ENCODE measurements around the gene CCDC171. TPM values are rescaled to one million over a fixed set of nuclear protein-coding genes. Genes with fewer than 3 reads are reported as not detected.
A peak's percentile ranks its signal among the peaks of the same experiment; 100 is the strongest.

The CCDC171 gene
- total RNA-seq: 1 to 10 TPM; 1.1 to 5.1 (median 3.6) TPM

DNA sequence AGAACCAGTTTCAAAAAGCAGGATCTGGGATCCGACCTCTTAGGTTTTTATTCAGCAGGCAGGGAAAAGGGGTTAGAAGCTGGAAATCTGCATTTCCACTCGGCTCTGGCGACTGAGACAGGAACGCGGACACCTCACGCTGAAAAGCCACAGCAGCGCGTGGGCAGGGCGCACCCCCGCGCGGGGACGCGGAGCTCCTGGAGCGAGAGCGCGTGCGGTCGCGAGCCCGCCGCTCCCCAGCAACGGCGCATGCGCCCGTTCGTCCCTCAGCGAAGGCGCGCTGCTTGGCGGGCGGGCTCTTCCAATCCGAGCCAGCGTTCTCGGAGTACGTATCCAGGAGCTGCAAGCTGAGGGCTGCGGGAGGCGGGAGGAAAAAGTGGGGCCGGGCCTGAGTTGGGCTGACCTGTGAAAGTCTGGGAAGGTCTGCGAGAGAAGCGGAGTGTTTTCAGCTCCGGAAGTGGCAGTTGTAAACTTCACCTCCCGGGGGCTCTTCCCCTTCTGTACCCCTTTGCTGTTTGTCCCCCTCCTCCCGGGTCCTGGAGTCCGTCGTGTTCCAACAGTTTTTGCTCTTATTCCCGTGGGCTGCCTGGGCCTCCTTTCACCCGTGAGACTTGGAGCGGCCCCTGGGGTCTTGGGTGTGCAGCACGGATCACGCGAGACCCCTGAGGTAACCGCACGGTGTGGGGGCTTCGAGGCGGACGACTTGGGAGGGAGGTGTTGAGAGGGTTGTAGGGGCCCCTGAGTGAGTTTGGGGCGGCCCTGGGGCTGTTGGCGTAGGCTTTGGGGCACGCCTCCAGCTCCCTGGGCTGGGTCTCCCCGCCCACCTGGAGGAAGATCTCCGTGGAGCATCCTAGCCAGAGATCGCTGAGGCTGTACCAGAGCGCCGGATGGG is at the start of gene CCDC171:
Gene CCDC171 (plus strand): TSS at position 408 of the 892 bp plus-strand sequence. CDS start 11,046 bp downstream, outside the sequence.
- whole genome bisulfite sequencing, 2 donors (ENCODE audit: low coverage in 1 of 2): 0% methylated on average over 3 to 38 of the region's 65 CpGs
- intact Hi-C loops (cut with DNase I; ENCODE audit: low total_unique reads): loop anchor here (1.0 kb wide), 1 partner anchor 22 kb away; no protein-coding TSS in a partner anchor
- TF ChIP-seq, protein P1, sequence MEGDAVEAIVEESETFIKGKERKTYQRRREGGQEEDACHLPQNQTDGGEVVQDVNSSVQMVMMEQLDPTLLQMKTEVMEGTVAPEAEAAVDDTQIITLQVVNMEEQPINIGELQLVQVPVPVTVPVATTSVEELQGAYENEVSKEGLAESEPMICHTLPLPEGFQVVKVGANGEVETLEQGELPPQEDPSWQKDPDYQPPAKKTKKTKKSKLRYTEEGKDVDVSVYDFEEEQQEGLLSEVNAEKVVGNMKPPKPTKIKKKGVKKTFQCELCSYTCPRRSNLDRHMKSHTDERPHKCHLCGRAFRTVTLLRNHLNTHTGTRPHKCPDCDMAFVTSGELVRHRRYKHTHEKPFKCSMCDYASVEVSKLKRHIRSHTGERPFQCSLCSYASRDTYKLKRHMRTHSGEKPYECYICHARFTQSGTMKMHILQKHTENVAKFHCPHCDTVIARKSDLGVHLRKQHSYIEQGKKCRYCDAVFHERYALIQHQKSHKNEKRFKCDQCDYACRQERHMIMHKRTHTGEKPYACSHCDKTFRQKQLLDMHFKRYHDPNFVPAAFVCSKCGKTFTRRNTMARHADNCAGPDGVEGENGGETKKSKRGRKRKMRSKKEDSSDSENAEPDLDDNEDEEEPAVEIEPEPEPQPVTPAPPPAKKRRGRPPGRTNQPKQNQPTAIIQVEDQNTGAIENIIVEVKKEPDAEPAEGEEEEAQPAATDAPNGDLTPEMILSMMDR (IDR thresholded peaks at IDR 0.05): peak in 1 of 5 experiments; percentile 8
- TF ChIP-seq POLR2AphosphoS5 (IDR thresholded peaks at IDR 0.05) (peak; percentile 62 to 88 (median 80)), EP300 (IDR thresholded peaks at IDR 0.05; ENCODE audit: low read depth) (no peak), POLR2A (IDR thresholded peaks at IDR 0.05) (peak; percentile 79)

DNA sequence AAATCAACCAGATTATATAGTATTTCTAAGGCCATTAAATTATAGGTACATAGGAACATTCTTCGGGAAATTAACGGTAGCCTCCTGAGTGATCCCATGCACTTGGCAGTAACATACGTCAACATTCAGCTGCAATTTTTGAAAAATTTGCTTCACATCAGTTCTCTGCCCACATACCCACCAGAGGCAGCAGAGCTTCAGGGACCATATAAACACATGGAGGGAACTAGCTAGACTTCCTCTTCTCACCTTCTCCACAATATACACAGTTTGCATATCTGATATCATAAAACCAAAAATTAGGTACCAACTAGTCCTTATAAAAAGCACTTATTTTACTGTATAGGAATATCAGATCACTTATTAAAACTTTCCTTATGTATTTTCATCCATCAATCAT is 46.9 kb upstream of the CCDC171 start:
- intact Hi-C loops (cut with DNase I; ENCODE audit: low total_unique reads): no loop called here
- TF ChIP-seq POLR2A (IDR thresholded peaks at IDR 0.05) (no peak), POLR2AphosphoS5 (IDR thresholded peaks at IDR 0.05) (no peak), EP300 (IDR thresholded peaks at IDR 0.05; ENCODE audit: low read depth) (no peak)
- TF ChIP-seq, protein P1 (IDR thresholded peaks at IDR 0.05): no peak
- in situ Hi-C loops (cut with MboI; ENCODE audit: low pct_ligation_motif_present in 1 of 4, low pct_unique_long_range_greater_than_20kb in 1 of 4, low sequenced_read_pairs in 3 of 4): no loop called here

More for the DNA sequence above, at the start of gene CCDC171:
- H3K9me3 ChIP-seq: no peaks in the 10 kb centered on the region
- H3K4me3 ChIP-seq: peak within 1 kb of the TSS; percentile 65 to 80 (median 70)
- peaks cover 0 to 26% (median 12%) of the 10 kb centered on the region in 4 donors for H3K4me1 ChIP-seq
- peak within 1 kb of the TSS; percentile 89 to 93 (median 91) for H3K27ac ChIP-seq
- peak; percentile 93 for DNase-seq
- in situ Hi-C loops (cut with MboI; ENCODE audit: low pct_ligation_motif_present in 1 of 4, low pct_unique_long_range_greater_than_20kb in 1 of 4, low sequenced_read_pairs in 3 of 4): no loop called here
- no peaks in the 10 kb centered on the region for H3K27me3 ChIP-seq
- H3K36me3 ChIP-seq: no peaks in the 10 kb centered on the region

DNA sequence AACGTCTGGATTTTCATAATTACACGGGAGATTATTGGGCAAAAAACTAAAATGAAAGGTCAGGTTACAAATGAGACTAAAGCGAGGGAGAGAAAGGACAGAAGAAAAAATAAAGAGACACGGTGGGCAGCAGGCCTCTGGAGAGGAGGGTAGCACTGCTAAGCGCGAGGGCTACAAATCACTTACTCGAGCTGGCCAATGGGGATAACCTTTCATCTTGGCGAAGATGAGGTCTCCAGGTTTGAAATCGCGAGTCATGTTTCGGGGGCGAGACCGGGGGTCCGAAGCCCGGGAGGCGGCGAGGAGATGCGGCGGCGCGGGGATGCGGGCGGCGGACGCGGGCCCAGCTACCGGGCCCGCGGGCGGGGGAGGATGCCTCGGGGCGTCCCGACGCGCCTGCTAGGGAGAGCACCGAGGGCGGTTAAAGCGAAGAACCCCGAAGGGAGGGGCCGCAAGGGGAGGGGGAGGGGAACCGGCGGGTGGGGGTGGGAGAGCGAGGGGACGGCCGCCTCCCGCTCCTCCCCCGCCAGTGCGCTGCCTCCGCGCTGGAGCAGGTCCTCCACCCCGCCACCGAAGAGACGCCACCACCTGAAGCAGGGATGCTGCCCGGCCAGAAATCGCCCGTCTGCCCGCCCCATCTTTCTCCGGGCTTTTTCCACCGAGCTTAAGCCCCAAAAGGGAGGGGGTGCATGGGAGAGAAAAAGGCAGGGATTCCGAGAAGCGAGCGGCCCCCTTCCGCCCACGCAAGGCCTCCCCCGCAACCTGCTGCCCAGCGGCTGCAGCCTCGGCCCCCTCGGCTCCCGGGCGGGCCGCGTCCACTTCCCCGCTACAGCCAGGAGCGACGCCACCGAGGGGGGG is 42.7 kb upstream of the CCDC171 start:
- peak overlapping the region; percentile 94 to 95 (median 94) for H3K27ac ChIP-seq
- peak overlapping the region; percentile 78 to 98 (median 91) for H3K4me3 ChIP-seq
- intact Hi-C loops (cut with DNase I; ENCODE audit: low total_unique reads) (no loop called here), in situ Hi-C loops (cut with MboI; ENCODE audit: low pct_ligation_motif_present in 1 of 4, low pct_unique_long_range_greater_than_20kb in 1 of 4, low sequenced_read_pairs in 3 of 4) (no loop called here)
- peaks cover 0 to 26% (median 3%) of the 10 kb centered on the region in 4 donors for H3K4me1 ChIP-seq
- TF ChIP-seq POLR2A (IDR thresholded peaks at IDR 0.05) (no peak), EP300 (IDR thresholded peaks at IDR 0.05; ENCODE audit: low read depth) (no peak), POLR2AphosphoS5 (IDR thresholded peaks at IDR 0.05) (no peak)
- TF ChIP-seq, protein P1 (IDR thresholded peaks at IDR 0.05): no peak
- WGBS, 2 donors (ENCODE audit: low coverage in 1 of 2): 1 to 4% methylated on average over 7 to 74 of the region's 76 CpGs
- H3K9me3 ChIP-seq: no peaks in the 10 kb centered on the region
- peaks cover 0 to 8% (median 4%) of the 10 kb centered on the region in 4 donors for H3K36me3 ChIP-seq
- peak; percentile 47 for DNase-seq
- H3K27me3 ChIP-seq: no peaks in the 10 kb centered on the region

More for the DNA sequence above, 46.9 kb upstream of the CCDC171 start:
- WGBS, 2 donors (ENCODE audit: low coverage in 1 of 2): 86 to 92% methylated on average over 3 of the region's 3 CpGs
- H3K27me3 ChIP-seq: no peaks in the 10 kb centered on the region
- H3K36me3 ChIP-seq: peaks cover 0 to 10% (median 4%) of the 10 kb centered on the region in 4 donors
- DNase-seq: no peak
- no peak overlapping the region for H3K27ac ChIP-seq
- H3K4me3 ChIP-seq: no peak overlapping the region
- no peaks in the 10 kb centered on the region for H3K9me3 ChIP-seq
- H3K4me1 ChIP-seq: peaks cover 0 to 19% (median 3%) of the 10 kb centered on the region in 4 donors
